GM12891 (cell line): Measurements from ENCODE around the gene HEYL.
A peak's percentile ranks its signal among the peaks of the same experiment; 100 is the strongest.
"Not testable (repeated sequence)": the region's sequence is repeated elsewhere in the genome, so short reads cannot be mapped to it uniquely, and the experiment has no call there.

Source experiments
- DNase-seq: peaks from one replicate; pipeline ENCODE4 v3.0.0; 2011; ENCODE audit warnings: low spot score; ENCODE audit not compliant: insufficient read length
- FAIRE-seq: peaks from 2 replicates; lab custom pipeline; 2011; peaks lifted over from hg19 to GRCh38; lab: Jason Lieb, UNC
- PAX5 ChIP-seq: IDR thresholded peaks from 2 replicates; pipeline ENCODE4 v1.6.1; 2011; ENCODE audit warnings: low read length, moderate library complexity, mild to moderate bottlenecking; ENCODE audit not compliant: insufficient read depth, severe bottlenecking
- POLR2A ChIP-seq: IDR thresholded peaks from 2 replicates; pipeline ENCODE4 v1.6.1; 2011; ENCODE audit warnings: low read depth, low read length, control low read depth
- POLR2AphosphoS5 ChIP-seq: IDR thresholded peaks from 2 replicates; pipeline ENCODE4 v1.6.1; 2011; ENCODE audit warnings: low read depth, low read length, control low read depth
- POU2F2 ChIP-seq: IDR thresholded peaks from 2 replicates; pipeline ENCODE4 v1.6.1; 2011; ENCODE audit warnings: low read depth, mild to moderate bottlenecking, control low read depth, low read length, moderate library complexity
- SPI1 ChIP-seq: IDR thresholded peaks from 2 replicates; pipeline ENCODE4 v1.6.1; 2011; ENCODE audit warnings: low read depth, low read length, control low read depth
- TAF1 ChIP-seq: IDR thresholded peaks from 2 replicates; pipeline ENCODE4 v1.6.1; 2011; ENCODE audit warnings: low read depth, low read length, control low read depth

The HEYL gene

DNA sequence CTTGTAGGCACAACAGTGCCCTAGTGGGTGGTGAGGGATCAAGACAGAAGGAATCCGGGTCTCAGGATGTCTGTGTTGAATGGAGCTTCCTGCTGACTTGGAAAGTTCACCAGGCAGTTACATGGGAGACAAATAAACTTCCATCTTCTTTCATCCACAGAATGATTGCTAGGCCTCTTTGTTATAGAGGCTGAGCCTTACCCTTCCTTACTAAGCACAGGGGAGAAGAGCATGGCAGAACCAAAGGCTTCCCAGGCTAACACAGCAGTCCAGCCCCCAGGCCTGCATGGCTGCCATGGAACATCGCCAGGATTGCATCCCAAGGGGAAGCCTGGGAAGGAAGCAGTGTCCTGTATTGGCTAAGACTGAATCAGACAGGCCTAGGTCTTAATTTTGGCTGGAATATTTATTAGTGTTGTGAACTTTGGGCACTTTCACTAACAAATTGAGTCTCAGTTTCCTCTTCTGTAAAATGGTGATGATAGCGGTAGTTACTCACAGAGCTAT is 18.7 kb downstream of the HEYL start:
- no peak for DNase-seq
- no peak for FAIRE-seq
- no peak for TF ChIP-seq SPI1
- TF ChIP-seq POU2F2, result no peak
- no peak for TF ChIP-seq TAF1
- no peak for TF ChIP-seq PAX5
- no peak for TF ChIP-seq POLR2AphosphoS5
- no peak for TF ChIP-seq POLR2A

- DNase-seq (no peak), FAIRE-seq (no peak)
- TF ChIP-seq POLR2A (no peak), TAF1 (no peak), PAX5 (no peak), SPI1 (no peak), POLR2AphosphoS5 (no peak), POU2F2 (no peak)
These were observed 21.9 kb downstream of the HEYL start for GRCh38 chr1:39617488-39618049.

GRCh38 chr1:39615086-39615673 is 24.3 kb downstream of the HEYL start:
- no peak for TF ChIP-seq TAF1
- TF ChIP-seq SPI1, result no peak
- TF ChIP-seq PAX5, result no peak
- TF ChIP-seq POU2F2, result no peak
- TF ChIP-seq POLR2A, result no peak
- TF ChIP-seq POLR2AphosphoS5, result no peak
- DNase-seq, result no peak
- no peak for FAIRE-seq

DNA sequence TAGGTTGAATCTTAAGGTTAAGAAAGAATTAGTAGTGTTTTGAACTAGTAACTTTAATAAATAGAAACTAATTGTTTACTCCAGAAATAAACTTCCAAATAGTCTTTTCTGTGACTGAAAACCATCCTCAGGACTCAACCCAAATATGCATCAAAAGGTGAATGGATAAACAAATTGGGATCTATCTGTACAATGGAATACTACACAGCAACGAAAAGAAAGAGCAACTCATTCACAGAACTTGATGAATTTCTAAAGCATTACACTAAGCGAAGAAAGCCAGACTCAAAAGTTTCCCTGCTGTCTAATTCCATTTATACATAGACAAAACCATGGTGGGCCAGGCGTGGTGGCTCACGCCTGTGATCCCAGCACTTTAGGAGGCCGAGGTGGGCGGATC is 25.0 kb downstream of the HEYL start:
- TF ChIP-seq POLR2AphosphoS5 (no peak), TAF1 (no peak), PAX5 (no peak), POU2F2 (no peak), SPI1 (no peak), POLR2A (no peak)
- FAIRE-seq (no peak), DNase-seq (no peak)

GRCh38 chr1:39613250-39613649 is 26.2 kb downstream of the HEYL start:
- DNase-seq (no peak), FAIRE-seq (no peak)
- TF ChIP-seq POLR2AphosphoS5 (no peak), POU2F2 (no peak), POLR2A (no peak), TAF1 (no peak), PAX5 (no peak), SPI1 (no peak)

- TF ChIP-seq PAX5 (no peak), POU2F2 (no peak), SPI1 (no peak), TAF1 (no peak), POLR2A (no peak), POLR2AphosphoS5 (no peak)
- FAIRE-seq (peak; percentile 51), DNase-seq (peak; percentile 61)
These were observed 29.7 kb downstream of the HEYL start for GRCh38 chr1:39609618-39610331.

DNA sequence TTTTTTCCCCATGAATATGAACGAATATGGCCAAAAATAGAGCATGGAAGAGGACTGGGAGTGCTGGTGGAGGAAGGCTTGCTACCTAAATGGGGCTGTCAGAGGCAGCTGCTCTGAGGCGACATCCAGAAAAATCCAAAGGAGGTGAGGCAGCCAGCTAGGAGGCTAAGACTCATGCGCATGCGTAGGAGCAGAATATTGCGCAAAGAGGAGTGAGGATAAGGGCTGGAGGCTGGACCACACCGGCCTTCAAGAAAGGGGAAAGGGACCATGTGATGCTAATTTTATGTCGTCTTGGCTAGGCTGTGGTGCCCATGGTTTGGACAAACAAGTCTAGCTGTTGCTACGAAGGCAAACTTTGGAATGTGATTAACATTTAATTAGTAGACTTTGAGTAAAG is 30.5 kb downstream of the HEYL start:
- no peak for DNase-seq
- FAIRE-seq, result no peak
- no peak for TF ChIP-seq TAF1

DNA sequence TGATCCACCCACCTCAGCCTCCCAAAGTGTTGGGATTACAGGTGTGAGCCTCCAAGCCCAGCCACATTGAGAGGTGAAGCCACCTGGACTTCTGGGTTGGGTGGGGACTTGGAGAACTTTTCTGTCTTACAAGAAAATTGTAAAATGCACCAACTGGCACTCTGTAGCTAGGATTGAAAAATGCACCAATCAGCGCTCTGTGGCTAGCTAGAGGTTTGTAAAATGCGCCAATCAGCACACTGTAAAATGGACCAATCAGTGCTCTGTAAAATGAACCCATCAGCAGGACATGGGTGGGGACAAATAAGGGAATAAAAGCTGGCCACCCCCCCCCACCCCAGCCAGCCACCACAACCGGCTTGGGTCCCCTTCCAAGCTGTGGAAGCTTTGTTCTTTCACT is 35.8 kb downstream of the HEYL start:
- not testable (repeated sequence) for FAIRE-seq

DNA sequence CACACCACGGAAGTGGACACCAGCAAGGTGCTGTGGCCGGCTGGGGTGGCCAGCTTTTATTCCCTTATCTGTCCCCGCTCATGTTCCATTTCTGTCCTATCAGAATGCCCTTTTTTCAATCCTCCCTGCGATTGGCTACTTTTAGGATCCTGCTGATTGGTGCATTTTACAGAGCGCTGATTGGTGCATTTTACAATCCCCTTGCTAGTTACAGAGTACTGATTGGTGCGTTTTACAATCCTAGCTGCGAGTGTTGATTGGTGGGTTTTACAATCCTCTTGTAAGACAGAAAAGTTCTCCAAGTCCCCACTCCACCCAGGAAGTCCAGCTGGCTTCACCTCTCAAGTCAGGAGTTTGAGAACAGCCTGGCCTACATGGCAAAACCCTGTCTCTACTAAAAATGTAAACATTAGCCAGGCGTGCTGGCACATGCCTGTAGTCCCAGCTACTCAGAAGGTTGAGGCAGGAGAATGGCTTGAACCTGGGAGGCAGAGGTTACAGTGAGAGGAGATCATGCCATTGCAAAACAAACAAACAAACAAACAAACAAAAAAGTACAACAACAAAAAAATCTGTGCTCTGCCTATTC is 37.7 kb downstream of the HEYL start:
- not testable (repeated sequence) for DNase-seq, FAIRE-seq

More for the DNA sequence above, 35.8 kb downstream of the HEYL start:
- DNase-seq, result not testable (repeated sequence)

- DNase-seq, result no peak
- TF ChIP-seq SPI1, result no peak
- TF ChIP-seq POLR2AphosphoS5, result no peak
- TF ChIP-seq POLR2A, result no peak
- TF ChIP-seq POU2F2, result no peak
- no peak for TF ChIP-seq TAF1
- no peak for TF ChIP-seq PAX5
These were observed 43.3 kb downstream of the HEYL start for GRCh38 chr1:39596163-39596562.

More at GRCh38 chr1:39596163-39596562, 43.3 kb downstream of the HEYL start:
- peak; percentile 31 for FAIRE-seq
